Tongue (tissue), 2 donors: ENCODE data around the gene DHX9. TPM values are rescaled to one million over a fixed set of nuclear protein-coding genes. Genes with fewer than 3 reads are reported as not detected.
A peak's percentile ranks its signal among the peaks of the same experiment; 100 is the strongest.

ENCODE experiments used
- DNase-seq: peaks from one replicate; pipeline ENCODE4 v3.0.0-alpha.2; 2015
- total RNA-seq: library from RNA; depleted of rRNA; stranded (reverse); fragments of >200 nt; gene quantifications from one replicate; pipeline ENCODE4 v1.2.3, GENCODE V29; 2014

The DHX9 gene
- total RNA-seq, 1 donor from 2014 or later = 131 TPM

DNA sequence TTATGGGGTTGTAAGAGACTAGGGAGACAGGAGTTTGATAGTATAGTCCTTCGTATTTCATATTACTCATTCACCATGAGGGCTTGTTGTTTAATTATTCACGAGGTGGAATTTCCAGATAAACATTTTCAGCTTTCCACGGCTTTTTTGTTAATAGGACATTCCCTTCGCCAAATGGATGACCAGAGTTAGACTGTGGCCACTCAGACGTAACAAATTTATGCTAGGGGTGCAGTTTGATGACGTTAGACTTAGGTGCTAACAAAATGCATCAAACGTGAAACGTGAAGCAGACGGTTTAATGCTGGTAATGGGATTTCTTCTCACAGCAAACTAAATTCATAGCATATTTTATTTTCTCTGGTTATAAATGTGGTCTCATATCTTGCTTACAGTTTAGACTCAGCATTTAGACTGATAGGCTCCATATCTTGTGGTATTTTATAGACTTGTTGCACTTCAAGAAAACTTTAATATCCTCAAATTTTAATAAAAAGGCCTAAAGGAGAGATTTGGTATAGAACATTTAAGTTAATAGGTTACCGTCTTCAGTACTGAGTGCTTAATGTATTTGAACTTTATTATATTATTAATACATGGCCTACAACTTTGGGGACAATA, 2.3 kb downstream of the DHX9 start:
- DNase-seq = peak; percentile 17

DNA sequence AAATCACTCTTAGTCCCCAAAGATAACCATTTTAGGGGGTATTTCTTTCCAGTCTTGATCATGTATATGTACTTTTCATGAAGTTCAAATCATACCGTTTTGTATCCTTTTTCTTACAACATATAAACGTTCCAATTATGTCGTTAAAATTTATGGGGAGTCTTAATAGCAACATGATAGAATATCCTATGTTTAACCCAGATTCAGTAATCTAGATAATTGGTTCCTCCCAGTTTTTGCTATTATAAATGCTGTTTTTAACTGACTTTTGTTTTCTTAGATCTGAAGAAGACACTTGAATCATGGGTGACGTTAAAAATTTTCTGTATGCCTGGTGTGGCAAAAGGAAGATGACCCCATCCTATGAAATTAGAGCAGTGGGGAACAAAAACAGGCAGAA, 3.1 kb downstream of the DHX9 start:
- DNase-seq = no peak

DNA sequence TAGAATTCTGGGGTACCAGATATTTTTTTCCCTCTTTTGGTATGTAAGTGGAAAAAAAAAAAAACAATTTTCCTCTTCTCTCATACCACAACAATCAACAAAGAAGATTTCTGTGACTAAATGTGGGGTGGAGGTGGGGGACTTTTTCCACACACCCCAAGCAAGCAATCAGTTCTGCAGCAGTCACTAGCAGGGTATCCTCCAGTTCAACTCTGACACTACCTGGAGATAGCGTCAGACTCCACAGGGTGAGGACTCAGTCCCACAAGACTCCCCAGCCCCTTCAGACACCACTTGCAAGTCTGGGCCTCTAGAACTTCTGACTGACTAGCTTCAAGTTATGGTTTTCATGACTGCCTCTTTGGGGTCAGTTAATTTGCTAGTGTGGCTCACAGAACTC, 6.2 kb downstream of the DHX9 start:
- DNase-seq = no peak

DNA sequence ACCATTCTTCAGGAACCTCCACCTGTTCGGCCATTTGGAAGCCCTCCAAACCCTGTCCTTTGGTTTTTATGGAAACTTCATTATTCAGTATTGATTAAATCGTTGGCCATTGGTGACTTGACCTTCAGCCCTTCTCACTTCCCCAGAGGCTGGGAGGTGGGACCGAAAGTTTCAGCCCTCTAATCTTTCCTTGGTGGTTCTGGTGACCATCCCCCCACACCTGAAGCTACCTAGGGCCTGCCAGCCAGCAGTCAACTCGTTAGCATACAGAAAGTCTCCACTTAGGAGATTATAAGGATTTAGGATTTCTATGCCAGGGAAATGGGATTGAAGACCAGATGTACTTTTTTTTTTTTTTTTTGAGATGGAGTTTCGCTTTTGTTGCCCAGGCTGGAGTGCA, 6.7 kb downstream of the DHX9 start:
- DNase-seq = no peak

DNA sequence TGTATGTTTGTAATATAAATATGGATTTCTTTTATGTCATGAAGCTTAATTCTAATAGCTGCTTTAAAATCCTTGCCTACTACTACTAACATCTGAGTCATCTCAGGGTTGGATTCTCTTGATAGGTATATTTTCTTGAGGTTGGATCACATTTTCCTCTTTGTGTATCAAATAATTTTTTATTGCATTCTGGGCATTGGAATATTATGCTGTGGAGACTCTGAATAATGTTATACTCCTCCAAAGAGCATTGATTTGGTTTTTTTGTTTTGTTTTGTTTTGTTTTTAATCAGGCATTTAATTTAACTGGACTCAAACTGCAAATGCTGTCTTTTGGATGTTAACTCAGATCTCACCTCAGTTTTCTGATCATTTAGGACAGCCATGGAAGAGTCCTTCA, 8.0 kb downstream of the DHX9 start:
- no peak for DNase-seq

DNA sequence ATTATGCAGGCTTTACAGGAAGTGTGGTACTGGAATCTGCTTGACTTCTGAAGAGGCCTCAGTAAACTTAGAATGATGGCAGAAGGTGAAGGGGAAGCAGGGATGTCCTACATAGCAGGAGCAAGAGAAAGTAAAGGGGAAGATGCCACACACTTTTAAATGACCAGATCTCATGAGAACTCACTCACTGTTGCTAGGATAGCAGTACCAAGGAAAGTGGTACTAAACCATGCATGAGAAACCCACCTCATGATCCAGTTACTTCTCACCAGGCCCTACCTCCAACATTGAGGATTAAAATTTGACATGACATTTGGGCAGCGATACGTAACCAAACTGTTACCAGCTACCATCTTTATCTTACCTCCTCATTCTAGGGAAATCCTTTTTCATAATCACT, 9.6 kb downstream of the DHX9 start:
- no peak for DNase-seq

DNA sequence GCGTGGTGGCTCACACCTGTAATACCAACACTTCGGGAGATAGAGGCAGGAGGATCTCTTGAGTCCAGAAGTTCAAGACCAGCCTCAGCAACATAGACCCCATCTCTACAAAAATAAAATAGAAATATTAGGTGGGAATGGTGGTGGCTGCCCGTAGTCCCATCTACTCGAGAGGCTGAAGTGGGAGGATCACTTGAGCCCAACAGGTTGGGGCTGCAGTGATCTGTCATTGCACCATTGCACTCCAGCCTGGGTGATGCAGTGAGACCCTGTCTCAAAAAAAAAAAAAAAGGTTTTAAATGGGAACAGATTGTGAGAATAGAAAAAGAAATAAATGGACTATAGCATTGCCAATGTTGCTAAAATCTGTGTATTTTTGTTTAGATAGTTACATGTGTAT, 11.2 kb downstream of the DHX9 start:
- DNase-seq = no peak

DNA sequence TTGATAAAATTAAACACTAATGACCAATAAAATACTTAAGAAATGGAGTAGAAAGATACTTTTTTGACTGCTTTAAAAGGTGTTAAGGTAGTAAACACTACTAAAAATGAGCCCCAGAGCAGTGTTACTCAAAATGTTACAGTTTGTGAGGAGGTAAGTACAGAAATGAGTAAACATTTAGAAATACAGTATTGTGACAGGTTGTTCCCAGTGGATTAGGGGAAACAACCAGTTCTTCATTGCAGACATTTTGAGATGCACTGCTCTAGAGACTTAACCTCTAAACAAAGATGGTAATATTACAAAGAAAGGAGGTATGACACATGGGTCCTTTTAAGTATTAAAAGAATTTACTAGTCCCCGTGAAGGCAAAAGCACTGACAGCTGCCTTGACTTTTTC, 12.7 kb downstream of the DHX9 start:
- no peak for DNase-seq

DNA sequence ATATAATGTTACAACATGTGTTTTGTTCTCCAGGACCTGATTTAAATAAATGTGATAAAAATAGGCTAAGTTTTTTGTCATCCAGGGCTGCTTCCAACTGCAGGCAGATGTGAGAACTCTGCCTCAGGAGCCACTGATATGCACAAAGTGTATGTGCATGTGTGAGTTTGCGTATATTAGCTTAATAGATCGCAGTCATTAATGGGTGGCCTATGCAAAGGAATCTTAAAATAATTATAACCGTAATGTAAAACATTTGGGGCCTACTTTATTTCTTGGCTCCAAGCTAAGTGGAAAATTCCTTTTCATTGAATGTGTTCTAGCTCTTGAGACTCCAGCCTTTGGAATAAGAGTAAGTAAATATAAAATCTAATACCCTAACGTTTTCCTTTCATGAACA, 16.8 kb downstream of the DHX9 start:
- DNase-seq = no peak

DNA sequence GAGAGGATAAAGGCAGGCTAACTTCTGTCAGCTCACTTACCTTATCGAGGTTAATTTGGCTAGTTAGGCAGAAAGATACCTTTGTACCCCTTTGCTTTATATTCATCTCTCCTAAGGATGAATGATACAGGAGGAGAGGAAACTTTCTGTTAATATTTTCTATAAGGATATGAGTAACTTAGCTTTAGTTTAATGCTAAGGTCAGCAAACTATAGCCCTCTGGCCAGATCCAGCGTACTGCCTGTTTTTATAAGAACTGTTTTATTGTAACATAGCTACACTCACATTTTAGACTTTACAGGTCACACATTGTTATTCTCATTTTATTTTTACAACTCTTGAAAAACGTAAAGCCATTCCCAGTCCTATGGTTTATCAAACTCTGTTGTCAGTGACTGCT, 18.1 kb downstream of the DHX9 start:
- no peak for DNase-seq

DNA sequence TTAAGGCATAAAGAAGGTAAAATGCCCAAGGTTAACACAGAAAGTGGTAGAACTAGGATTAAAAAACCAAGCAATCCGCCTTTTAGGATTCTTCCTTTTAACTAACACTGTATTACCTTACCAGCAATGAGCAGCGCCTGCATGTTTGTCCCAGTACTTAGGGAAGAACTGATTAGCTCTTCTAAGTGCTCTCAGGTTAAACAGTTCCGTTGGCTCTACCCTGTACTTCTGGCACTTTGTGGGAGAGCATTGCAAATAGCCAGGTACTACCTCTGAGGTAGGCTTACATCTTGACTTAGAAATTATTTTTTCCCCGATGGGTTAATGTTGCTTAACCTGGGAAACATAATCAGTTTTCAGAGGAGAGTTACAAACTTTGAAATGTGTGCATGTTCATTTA, 21.5 kb downstream of the DHX9 start:
- no peak for DNase-seq

DNA sequence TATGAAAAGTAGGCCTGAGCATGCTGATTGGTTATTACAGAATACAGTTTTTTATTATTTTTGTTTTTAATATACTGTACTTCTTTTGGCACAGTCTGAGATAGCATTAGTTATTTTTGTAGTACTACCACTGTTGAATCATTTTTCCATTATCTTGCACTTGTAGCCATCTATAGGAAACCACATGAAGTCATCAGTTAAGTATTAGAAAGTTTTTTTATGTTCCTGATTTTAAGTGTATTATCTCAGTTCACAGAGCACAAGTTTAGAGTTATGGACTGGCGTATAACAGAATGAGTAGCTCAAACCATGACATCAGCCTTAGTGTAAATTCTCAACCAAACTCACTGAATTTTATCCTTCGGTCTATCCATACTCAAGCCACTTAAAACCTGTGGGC, 22.8 kb downstream of the DHX9 start:
- no peak for DNase-seq

DNA sequence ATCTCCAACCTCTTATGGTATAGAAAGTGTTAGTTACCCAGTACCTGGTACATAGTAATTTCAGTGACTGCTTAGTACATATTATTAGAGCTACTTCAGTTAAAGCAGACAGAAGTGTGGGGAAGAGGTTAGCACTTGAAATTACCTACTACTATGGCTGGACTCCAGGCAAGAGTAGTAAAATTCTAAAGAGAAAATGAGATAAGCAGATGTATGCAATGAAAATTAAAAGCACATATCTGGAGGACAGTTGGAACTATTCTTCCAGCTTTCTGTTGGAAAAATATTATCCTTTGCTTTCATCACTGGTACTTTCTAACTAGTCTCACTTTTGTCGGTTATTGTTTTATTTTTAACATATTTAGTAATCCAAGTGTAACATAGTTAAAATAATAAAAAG, 23.7 kb downstream of the DHX9 start:
- no peak for DNase-seq

DNA sequence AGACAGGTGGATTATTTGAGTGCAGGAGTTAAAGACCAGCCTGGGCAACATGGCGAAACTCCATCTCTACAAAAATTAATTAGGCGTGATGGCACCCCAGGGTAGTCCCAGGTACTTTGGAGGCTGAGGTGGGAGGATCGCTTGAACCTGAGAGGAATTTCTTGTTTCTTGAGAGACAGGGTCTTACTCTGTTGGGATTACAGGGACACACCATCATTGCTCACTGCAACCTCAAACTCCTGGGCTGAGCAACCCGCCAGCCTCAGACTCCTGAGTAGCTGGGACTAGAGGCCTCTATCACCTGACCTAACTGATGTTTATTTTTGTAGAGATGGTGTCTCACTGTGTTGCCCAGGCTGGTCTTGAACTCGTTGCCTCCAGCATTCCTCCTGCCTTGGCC, 24.8 kb downstream of the DHX9 start:
- DNase-seq = no peak

DNA sequence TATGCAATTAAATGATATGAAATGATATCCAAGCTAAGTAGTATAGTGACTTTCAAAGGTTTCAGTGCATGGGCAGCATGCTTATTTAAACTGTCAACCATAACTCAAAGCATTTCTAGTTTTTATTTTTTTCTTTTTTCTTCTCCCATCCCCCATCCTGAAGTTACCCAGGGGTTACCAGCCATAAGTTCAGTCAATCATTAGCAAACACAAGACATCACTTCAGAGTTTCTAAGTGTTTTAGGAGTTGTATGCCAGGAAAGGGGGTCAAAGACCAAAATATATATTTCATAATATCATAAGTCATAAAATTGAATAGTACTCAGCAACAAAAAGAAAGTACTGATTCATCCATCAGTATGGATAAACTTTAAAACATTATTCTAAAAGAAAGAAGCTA, 28.7 kb downstream of the DHX9 start:
- no peak for DNase-seq

DNA sequence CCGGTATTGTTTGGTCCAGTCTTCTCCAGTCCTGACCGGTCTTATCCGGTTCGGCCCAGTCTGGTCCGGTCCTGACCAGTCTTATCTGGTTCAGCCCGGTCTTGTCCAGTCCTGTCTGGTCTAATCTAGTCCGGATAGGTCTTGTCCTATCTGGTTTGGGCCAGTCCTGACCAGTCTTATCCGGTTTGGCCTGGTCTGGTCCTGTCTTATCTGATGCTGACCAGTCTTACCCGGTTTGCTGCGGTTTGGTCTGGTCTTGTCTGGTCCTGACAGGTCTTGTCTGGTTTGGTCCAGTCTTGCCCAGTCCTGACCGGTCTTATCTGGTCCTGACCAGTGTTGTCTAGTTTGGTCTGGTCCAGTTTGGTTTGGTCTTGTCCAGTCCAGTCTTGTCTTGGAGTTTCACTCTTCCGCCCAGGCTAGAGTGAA, 30.1 kb downstream of the DHX9 start:
- DNase-seq = no peak

DNA sequence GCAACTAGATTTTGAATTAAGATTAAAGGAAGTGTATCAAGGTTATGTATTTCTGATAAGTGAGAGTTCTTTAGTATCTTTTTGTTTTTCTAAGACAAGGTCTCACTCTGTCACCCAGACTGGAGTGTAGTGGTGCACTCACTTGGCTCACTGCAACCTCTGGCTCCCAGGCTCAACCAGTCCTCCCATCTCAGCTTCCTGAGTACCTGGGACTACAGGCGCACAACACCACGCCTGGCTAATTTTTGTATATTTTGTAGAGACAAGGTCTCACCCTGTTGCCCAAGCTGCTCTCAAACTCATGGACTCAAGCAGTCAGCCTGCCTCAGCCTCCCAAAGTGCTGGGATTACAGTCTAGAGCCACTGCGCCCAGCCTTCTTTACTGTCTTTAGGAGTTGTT, 33.7 kb downstream of the DHX9 start:
- no peak for DNase-seq

DNA sequence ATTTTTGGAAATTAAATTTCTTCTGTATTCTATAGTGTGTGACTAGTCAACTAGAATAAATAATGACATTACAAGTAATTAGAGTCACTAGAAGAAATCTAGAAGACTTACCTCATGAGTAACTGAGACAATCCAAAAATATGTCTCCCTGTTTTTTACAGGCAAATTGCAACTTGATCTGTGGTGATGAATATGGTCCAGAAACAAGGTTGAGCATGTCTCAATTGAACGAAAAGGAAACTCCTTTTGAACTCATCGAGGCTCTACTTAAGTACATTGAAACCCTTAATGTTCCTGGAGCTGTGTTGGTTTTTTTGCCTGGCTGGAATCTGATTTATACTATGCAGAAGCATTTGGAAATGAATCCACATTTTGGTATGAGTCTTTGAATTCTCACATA, 36.7 kb downstream of the DHX9 start:
- no peak for DNase-seq

DNA sequence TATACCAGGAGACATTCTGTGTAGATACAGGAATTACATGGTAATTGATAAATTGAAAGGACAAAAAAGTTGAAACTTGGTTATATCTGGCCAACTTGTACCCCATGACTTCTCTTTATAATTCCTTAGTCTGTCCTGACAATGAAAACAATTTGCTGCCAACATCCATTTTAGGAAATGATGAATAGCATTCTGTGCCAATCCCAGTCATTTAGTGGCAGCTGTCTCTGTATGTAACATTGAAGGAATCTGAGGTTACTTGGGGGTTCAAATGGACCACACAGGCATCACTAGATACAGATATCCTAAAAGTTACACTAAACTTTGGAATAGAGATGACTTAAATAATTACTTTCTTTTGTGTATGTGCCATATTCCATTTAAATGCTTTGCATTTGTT, 38.2 kb downstream of the DHX9 start:
- no peak for DNase-seq

DNA sequence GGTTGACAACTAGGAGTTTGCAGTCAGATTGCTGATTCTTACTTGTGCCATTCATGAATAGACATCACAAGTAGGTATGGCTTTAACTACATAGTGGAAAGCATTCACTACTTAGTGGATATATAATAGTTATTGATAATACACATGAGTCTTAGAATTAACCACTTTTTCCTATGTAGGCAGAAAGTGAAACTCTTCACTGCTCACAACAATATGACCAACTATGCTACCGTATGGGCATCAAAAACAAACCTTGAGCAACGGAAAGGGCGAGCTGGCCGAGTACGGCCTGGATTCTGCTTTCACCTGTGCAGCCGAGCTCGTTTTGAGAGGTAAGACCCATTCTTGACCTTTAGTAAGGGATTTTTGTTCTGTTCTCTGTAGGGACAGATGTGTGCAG, 38.7 kb downstream of the DHX9 start:
- DNase-seq = no peak

DNA sequence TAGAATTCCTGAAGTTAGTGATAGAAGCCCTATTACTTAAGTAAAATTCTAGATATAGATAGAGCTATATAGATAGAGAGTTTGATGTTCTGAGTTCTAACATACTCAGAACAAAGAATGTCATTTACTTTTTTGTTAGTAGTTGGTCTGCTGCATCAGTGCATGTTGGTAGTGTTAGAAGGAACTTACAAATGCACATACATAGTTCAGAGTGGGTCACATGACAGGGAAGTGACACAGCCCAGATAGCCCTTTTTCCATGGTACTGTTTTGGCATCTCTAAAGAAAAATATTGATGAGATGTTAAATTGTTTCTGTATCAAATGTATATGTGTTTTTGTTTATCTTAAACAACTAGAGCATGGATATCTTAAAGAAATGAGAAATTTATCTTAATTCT, 45.7 kb downstream of the DHX9 start:
- DNase-seq = no peak

DNA sequence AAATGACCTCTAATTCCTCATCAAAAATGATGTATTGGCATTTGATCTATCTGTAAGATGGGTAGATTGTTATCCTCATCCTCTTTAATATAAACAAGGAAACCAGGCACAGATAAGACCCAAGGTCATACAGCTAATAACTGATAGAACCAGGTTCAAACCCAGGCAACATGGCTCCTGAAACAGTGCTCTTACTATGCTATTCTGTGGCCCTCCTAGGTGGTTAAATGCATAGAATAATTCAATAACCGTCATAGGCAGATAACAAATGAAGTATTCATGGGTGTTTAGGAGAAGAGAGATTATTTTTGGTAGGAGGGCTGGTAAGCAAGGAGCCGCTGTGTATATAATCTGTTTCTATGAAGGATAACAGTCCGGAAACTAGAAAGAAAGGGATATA, 46.4 kb downstream of the DHX9 start:
- no peak for DNase-seq

DNA sequence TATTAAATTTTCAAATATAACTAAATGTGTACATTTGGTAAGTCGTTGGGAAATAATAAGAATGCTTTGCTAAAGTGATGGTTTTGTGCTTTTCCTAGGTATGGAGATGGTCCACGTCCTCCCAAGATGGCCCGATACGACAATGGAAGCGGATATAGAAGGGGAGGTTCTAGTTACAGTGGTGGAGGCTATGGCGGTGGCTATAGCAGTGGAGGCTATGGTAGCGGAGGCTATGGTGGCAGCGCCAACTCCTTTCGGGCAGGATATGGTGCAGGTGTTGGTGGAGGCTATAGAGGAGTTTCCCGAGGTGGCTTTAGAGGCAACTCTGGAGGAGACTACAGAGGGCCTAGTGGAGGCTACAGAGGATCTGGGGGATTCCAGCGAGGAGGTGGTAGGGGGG, 47.8 kb downstream of the DHX9 start:
- no peak for DNase-seq

DNA sequence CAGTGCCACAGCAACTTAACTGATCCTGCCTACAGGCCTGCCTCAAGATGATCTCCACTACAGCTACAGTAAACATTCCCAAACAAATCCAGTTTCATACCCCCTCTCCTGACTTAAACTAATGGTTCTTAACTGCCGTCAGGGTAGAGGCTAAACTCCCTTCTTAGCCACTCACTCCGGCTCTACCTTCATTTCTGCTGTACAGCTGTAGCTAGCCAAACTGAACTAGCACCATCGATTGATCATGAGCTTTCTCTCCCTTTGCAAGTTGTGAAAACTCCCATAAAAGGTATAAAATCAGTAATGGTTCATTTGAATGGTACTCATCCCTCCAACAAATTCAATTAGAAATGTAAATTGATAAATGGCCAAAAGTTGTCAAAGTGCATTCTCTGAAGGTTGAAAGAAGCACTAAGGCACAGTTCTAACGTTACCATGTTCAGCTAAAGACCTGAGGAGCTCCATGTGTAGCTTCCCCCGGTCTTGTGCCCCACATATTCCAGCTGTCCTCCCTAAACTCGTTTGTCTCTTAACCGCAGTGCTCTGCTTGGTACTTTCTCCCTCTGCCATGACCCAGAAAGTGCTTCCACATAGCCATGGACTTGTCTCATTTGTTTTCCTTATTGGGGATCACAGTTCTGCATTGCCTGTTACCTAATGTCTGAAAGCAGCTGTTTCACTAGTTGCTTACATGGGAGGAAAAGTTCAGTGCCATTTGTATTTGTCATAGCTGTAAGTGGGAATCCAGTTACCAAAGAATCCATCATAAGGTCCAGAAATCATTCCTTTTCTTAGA, 49.8 kb downstream of the DHX9 start:
- peak; percentile 13 for DNase-seq
